Naive thymus-derived CD8-positive, alpha-beta T cell (primary cell): ENCODE measurements around the gene LPO. TPM values are rescaled to one million over a fixed set of nuclear protein-coding genes. Genes with fewer than 3 reads are reported as not detected.

Experiments
- ATAC-seq, 2 donors: fragments of 150-1000 bp; cut with Tn5 transposase in 1 of 2; sonication (Bioruptor Pico), chemical (Tn5 transposase) in 1 of 2; 1 replicate in 1 of 2; 2 replicates in 1 of 2; pipeline ENCODE4 v1.10.0; 2021; ENCODE audit warnings: mild to moderate bottlenecking in 2 of 2, moderate library complexity in 2 of 2
- POLR2A ChIA-PET: fragments of 350-600 bp; sonication (Branson Sonifier 250); formaldehyde crosslinking; loops from one replicate; lab custom pipeline; 2021; ENCODE audit warnings: antibody characterized with exemption; lab: Charles Lee
- DNase-seq, 10 donors: peaks; one replicate each; pipeline versions ENCODE4 v3.0.0 to v3.0.0-alpha.2; 2020 to 2022
- H3K27ac Mint-ChIP-seq, 10 donors: one replicate each; pipeline ENCODE4 v1.8.0; 2020 to 2022; ENCODE audit warnings: mild to moderate bottlenecking in 10 of 10, mixed read lengths in 10 of 10, moderate library complexity in 4 of 10, inconsistent platforms in 1 of 10
- H3K27me3 Mint-ChIP-seq, 5 donors: one replicate each; pipeline ENCODE4 v1.8.0; 2021 to 2022; ENCODE audit warnings: mixed read lengths in 5 of 5
- H3K36me3 Mint-ChIP-seq, 3 donors: one replicate each; pipeline ENCODE4 v1.8.0; 2020 to 2022; ENCODE audit warnings: mixed read lengths in 3 of 3, mild to moderate bottlenecking in 2 of 3, inconsistent platforms in 1 of 3
- H3K4me1 Mint-ChIP-seq, 4 donors: one replicate each; pipeline ENCODE4 v1.8.0; 2021 to 2022; ENCODE audit warnings: mixed read lengths in 4 of 4
- H3K4me3 Mint-ChIP-seq, 10 donors: one replicate each; pipeline ENCODE4 v1.8.0; 2020 to 2022; ENCODE audit warnings: mild to moderate bottlenecking in 10 of 10, mixed read lengths in 10 of 10, moderate library complexity in 6 of 10, inconsistent platforms in 1 of 10
- H3K9me3 Mint-ChIP-seq, 9 donors: one replicate each; pipeline ENCODE4 v1.8.0; 2020 to 2022; ENCODE audit warnings: mixed read lengths in 9 of 9, mild to moderate bottlenecking in 3 of 9, inconsistent platforms in 1 of 9, moderate library complexity in 1 of 9
- polyA plus RNA-seq, 3 donors: library from polyadenylated mRNA; unstranded; fragments of 300-500 nt; fragmentation: Illumina TruSeq; gene quantifications; one replicate each; pipeline ENCODE4 v1.2.3, GENCODE V29; 2021
- total RNA-seq, 8 experiments: library from RNA in 2 of 8; stranded (reverse) in 2 of 8; gene quantifications; one replicate each; pipeline ENCODE4 v1.2.3 and lab custom pipeline; 2021 to 2026

Gene LPO
- total and polyA plus RNA-seq, 5 experiments from 2014 or later, result not detected

DNA sequence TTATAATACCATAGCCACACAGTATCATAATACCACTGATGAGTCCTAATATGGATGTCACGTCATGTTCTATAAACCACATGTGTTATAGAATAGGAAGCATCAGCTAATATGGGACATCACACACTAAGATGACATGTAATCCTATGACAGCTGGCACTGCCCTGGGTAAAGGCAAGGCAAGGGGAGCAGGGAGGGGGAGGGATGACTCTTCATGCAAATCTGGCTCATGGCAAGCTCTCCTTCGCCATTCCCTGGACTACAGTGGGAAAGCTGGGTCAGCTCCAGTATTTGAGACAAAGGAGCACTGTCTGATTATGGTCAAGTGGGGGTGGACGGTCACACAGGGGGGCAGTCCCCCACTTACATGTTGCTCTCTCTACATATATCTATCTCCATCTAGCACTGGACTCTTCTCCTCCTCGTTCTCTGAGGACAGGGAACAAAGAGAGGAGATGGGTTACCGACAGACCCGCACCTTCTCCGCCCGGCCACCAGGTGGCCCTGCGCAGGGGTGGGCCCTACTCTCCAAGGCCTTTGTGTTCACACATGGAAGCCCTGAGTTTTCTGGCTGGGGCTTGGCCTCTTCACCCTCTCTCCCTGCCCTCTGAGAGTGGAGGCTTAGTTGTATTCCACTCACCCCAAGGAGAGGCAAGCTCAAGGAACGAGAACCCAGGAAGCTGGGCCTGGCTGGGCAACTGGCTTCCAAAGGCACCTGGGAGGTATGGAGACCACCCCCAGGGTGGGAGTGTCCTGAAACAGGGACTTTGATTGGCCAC is 65.8 kb downstream of the LPO start:
- DNase-seq, result peak; percentile 26 to 70 (median 51)
- Mint-ChIP-seq H3K4me3 (no peak overlapping the region), H3K36me3 (peaks cover 0 to 5% (median 4%) of the 10 kb centered on the region in 3 donors), H3K27ac (peak overlapping the region in 3 of 10 donors; percentile 10 to 56 (median 22)), H3K9me3 (no peaks in the 10 kb centered on the region), H3K27me3 (no peaks in the 10 kb centered on the region), H3K4me1 (peaks cover 0 to 7% (median 6%) of the 10 kb centered on the region in 4 donors)
- peak; percentile 90 to 94 for ATAC-seq
- POLR2A ChIA-PET, result interaction anchor here (0.7 to 1.6 kb wide), 5 partner anchors 33 to 47 kb away, joined by 3 to 6 read pairs (median 4); partner anchors contain the start of gene SUPT4H1

DNA sequence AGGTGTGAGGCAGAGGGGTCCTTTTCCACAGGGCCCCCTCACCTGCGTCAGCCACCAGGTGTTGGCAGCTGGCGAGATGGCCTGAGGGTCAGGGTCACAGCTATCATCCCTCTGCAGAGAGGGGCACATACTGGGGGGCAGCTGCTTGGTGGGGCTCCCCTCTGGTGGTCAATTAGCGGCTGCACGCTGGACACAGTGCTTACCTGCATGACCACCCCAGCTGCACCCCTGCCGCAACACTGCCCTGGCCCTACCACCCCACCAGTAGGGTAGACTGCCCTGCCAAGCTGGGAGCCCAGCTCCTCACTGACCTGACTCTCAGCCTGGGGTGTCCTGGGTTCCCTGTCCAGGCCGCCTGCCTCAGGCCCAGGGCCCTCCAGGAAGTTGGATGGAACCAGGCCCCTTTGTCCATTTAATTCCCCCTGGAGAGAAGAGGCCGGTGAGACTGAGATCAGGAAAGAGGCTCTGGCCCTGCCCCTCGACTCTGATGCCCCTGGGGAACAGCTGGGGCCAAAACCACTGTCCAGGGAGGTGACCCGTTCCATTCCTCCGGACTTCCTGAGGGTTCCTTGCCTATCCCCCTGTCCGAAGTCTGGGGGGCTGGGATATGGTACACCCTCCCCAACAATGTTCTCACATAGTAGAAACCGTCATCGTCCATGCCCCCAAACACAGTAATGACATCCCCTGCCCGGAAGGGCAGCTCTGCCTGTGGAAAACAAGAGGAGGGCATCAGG is 66.5 kb downstream of the LPO start:
- Mint-ChIP-seq H3K27me3 (no peaks in the 10 kb centered on the region), H3K36me3 (peaks cover 0 to 6% (median 5%) of the 10 kb centered on the region in 3 donors), H3K4me3 (no peak overlapping the region), H3K9me3 (no peaks in the 10 kb centered on the region), H3K4me1 (peaks cover 0 to 7% (median 6%) of the 10 kb centered on the region in 4 donors), H3K27ac (peak overlapping the region in 2 of 10 donors; percentile 10 to 41)
- DNase-seq, result no peak
- POLR2A ChIA-PET, result interaction anchor here (1.2 to 1.6 kb wide), 5 partner anchors 12 to 47 kb away, joined by 3 to 6 read pairs (median 4); partner anchors contain the start of gene SUPT4H1
- ATAC-seq, result no peak

- no peak overlapping the region for H3K27ac Mint-ChIP-seq
- H3K4me1 Mint-ChIP-seq, result peaks cover 0 to 7% (median 6%) of the 10 kb centered on the region in 4 donors
- DNase-seq, result no peak
- H3K9me3 Mint-ChIP-seq, result no peaks in the 10 kb centered on the region
- H3K36me3 Mint-ChIP-seq, result peaks cover 0 to 7% (median 5%) of the 10 kb centered on the region in 3 donors
- no peaks in the 10 kb centered on the region for H3K27me3 Mint-ChIP-seq
- POLR2A ChIA-PET, result interaction anchor here (1.2 to 1.5 kb wide), 3 partner anchors 11 to 39 kb away, joined by 3 to 4 read pairs (median 4); no protein-coding TSS in a partner anchor
- H3K4me3 Mint-ChIP-seq, result no peak overlapping the region
- ATAC-seq, result no peak
Observed at GRCh38 chr17:58305626-58306025, 67.2 kb downstream of the LPO start.

DNA sequence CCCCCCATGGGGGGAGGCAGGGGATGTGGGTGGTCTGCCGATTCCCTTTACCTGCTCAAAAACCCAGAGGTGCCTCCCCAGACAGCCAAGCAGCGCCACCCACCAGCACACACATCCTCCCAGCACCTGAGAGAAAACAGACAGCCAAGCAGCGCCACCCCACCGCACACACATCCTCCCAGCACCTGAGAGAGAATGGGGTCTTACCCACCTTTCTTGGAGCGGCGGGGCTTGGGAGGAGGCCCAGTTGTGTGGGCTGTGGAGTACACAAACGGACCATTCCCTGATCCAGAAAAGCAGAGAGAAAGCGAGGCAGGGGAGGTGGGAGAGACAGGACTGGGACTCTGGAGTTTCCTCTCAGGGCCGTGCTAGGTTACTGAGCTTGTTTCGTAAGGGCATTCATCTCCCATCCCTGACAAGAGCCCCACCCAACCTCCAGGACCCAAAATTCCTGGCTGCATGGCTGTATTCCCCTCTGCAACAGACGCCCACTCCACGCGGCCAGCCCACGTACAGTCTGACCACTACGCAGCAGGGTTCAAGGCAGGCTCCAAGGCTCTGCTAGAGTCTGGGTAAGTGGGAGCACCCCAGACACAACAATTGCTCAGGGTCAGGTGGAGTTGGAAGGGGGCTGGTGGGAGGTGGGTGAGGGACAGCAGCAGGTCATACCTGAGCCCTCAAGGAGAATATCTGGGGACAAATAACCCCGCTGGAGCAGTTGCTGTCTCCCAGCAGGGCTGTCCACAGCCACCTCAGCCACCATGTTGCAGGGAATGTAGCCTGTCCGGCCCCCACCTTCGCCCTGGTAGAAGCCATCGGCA is 68.0 kb downstream of the LPO start:
- no peak overlapping the region for H3K4me3 Mint-ChIP-seq
- no peak overlapping the region for H3K27ac Mint-ChIP-seq
- H3K27me3 Mint-ChIP-seq, result no peaks in the 10 kb centered on the region
- peaks cover 0 to 7% (median 5%) of the 10 kb centered on the region in 3 donors for H3K36me3 Mint-ChIP-seq
- ATAC-seq (no peak), DNase-seq (no peak)
- peaks cover 0 to 7% (median 6%) of the 10 kb centered on the region in 4 donors for H3K4me1 Mint-ChIP-seq
- POLR2A ChIA-PET, result interaction anchor here (1.5 kb wide), 2 partner anchors 11 to 38 kb away, joined by 3 to 4 read pairs; no protein-coding TSS in a partner anchor
- H3K9me3 Mint-ChIP-seq, result no peaks in the 10 kb centered on the region

DNA sequence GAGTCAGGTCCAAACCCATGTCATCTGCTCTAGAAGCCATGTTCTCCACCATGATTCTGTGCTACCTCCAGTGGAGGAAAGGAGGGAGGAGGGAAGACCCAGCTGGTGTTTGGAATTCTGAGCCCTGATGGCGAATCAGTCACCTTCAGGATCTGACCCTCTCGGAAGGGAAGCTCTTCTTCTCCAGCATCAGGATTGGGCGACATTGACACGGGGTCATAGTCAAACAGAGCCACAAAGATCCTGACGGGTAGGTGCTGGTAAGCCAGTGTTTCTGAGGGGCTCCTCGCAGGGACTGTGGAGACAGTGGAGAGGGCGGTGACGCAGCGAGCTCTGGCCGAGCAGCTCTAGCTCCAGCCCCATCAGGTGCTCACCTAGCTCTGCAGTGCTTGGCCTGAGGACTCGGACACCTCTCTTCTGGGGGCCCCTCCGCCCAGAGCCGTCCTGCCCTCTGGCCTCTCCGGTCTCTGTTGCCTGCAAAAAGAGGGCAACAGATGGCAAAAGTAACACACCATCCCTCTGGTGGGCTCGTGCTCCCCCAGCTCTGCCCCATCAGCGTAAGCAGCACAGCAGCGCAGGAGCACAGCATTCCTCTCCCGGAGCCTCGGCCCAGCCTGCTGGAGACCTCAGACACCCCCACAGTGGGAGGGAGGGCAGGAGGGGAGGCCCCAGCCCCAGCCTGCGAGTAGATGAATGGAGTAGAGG is 69.2 kb downstream of the LPO start:
- POLR2A ChIA-PET, result interaction anchor here (1.0 to 1.8 kb wide), 2 partner anchors 25 to 44 kb away, joined by 3 to 5 read pairs; partner anchors contain the start of gene SUPT4H1
- peaks cover 0 to 7% (median 5%) of the 10 kb centered on the region in 3 donors for H3K36me3 Mint-ChIP-seq
- H3K27me3 Mint-ChIP-seq, result no peaks in the 10 kb centered on the region
- peak in 1 of 10 donors; percentile 12 for DNase-seq
- H3K27ac Mint-ChIP-seq, result no peak overlapping the region
- H3K4me3 Mint-ChIP-seq, result no peak overlapping the region
- H3K4me1 Mint-ChIP-seq, result peaks cover 0 to 7% (median 6%) of the 10 kb centered on the region in 4 donors
- ATAC-seq, result no peak
- no peaks in the 10 kb centered on the region for H3K9me3 Mint-ChIP-seq

DNA sequence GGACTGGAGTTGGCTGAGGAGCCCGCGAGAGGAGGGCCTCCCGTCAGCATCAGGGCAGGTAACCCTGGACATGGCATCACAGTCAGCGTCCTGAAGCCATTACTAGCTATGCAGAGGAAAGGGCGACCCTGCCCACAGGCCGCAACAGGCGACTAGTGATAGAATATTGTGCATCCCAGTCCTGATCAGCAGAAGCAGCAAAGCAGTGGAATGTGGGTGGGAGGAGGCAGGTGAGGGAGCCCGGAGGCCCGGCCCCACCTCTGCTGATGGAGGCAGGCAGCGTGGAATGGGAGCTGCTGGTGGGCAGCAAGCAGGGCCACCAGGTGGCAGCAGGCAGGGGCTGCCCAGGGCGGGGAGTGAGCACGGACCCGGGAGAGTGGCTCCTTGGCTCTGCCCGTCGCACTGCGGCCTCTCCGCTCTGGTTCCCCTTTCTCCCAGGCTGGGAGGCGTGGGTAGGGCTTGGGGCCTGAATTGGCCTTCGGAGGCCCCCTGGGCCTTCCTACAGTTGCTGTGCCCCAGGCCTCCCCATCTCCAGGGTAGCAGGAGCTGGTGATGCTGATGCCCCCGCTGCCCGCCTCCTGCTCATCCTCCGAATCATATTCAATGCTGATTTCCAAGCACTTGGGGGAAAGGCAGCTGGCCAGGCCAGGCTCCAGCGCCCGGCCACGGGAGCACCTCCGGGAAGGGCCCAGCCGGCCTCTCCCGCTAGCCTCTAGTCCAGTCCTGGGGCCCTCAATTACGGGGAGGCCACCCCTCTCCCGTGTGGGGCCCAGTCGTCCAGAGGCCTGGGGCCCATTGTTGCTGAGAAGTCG is 70.0 kb downstream of the LPO start:
- Mint-ChIP-seq H3K27me3 (no peaks in the 10 kb centered on the region), H3K4me3 (no peak overlapping the region), H3K36me3 (peaks cover 0 to 7% (median 5%) of the 10 kb centered on the region in 3 donors), H3K4me1 (peaks cover 0 to 7% (median 6%) of the 10 kb centered on the region in 4 donors), H3K9me3 (no peaks in the 10 kb centered on the region), H3K27ac (peak overlapping the region in 1 of 10 donors; percentile 5)
- POLR2A ChIA-PET, result interaction anchor here (1.0 to 1.8 kb wide), 2 partner anchors 24 to 43 kb away, joined by 3 to 5 read pairs; partner anchors contain the start of gene SUPT4H1
- DNase-seq, result peak in 1 of 10 donors; percentile 16
- ATAC-seq, result no peak

DNA sequence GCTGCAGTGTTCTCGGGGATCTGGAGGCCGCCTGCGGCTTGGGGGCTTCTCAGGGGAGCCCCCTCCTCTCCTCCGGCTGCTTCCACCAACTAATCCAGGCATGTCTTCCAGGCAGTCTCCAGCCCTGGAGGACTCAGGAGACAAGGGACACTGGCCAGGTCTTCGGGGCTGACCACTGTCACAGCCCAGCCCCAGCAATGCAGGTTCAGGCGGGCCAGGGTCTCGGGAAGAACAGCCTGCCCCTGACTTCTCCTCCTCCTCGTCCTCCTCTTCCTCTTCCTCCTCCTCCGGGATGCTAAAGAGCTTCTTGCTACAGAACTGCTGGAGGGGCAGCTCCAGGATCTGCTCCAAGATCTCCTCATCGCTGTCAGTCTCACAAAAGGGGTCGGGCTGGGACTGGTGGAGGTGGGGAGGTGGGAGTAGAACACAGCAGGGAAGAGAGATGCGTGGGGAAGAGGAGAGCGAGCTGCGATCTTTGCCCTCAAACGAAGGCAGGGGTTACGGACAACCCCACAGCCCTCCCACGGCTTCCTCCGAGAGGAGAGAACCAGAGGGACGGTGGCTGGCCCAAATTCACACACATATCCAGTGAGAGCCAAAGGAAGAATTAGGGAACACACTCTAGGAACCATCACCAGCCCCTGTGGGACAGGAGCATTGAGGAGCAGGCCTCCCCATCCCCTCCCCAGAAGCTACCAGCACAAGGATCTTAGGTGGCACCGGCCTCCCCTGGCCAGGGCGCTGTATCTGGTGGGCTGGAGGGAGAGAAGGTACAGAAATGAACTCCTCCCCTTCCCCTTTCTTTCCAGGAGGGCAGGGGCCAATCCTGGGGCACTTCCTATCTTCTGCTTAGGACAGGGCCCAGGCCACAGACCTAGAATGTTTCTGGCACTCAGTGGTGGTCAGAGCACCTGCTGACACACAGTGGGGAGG is 70.9 kb downstream of the LPO start:
- Mint-ChIP-seq H3K27ac (peak overlapping the region in 1 of 10 donors; percentile 53), H3K4me3 (no peak overlapping the region), H3K27me3 (no peaks in the 10 kb centered on the region), H3K36me3 (peaks cover 0 to 8% (median 5%) of the 10 kb centered on the region in 3 donors), H3K9me3 (no peaks in the 10 kb centered on the region), H3K4me1 (peaks cover 0 to 3% (median 3%) of the 10 kb centered on the region in 4 donors)
- ATAC-seq (no peak), DNase-seq (no peak)
- POLR2A ChIA-PET, result interaction anchor here (1.8 kb wide), 1 partner anchor 43 kb away, joined by 5 read pairs; the partner anchor contains the start of gene SUPT4H1

DNA sequence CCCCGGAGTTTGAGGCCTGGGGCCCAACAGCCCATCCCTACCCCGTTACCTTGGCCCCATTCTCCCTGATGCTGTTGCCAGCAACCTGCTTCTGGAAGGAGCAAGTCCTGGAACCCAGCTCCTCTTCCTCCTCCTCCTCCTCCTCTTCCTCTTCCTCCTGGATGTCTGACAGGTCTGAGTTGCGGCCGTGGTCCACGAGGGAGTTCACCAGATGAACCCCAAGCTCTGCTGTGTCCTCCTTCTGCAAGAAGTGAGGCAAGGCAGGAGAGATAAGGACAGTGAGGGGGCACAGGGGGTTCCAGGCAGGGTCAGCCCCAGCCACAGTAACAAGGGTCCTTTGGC is 71.5 kb downstream of the LPO start:
- ATAC-seq, result no peak
- DNase-seq, result no peak
- H3K4me1 Mint-ChIP-seq, result no peaks in the 10 kb centered on the region
- POLR2A ChIA-PET, result no interaction called here
- H3K27ac Mint-ChIP-seq, result no peak overlapping the region
- no peak overlapping the region for H3K4me3 Mint-ChIP-seq
- peaks cover 0 to 11% (median 5%) of the 10 kb centered on the region in 3 donors for H3K36me3 Mint-ChIP-seq
- no peaks in the 10 kb centered on the region for H3K9me3 Mint-ChIP-seq
- no peaks in the 10 kb centered on the region for H3K27me3 Mint-ChIP-seq

DNA sequence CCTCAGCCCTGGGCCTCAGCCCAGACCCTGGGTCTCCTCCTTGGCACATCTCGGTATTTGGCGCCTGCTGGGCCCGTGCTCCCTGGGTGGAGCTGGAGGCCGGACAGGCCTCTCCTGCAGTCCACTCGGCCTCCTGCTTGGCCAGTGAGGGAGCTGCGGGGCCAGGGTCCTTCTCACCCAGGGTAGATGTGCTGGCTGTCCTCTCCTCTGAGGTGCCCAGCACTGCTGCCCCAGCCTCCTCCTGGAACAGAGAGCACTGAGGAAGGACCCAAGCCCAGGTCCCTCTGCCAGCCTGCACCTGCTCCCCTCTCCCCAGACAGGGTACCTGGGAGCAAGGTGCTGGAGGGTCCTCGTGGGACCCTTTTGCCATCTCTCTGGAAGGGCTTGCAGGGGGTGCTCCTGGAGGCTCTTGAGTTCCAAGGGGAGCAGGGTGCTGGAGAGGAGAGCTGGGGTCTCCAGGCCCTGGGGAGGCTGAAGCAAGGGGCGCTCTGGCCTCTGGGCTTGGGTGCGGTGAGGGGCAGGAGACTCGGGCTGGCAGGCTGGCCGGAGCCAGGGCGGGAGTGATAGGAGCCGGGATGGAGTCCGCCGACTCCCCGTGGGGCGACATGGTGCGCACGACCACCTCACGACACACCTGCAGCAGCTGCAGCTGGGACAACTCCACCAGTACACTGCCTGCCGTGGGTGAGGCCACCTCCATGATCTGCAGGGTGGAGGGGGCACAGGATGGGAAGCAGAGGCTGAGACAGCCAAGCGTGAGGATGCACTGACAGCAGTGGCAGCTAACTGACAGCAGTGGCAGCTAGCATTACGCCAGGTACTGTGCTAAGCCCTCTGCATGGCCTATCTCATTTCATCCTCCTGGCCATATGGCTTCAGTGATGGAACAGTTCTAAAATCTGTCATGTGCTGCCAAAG is 72.4 kb downstream of the LPO start:
- H3K27ac Mint-ChIP-seq, result no peak overlapping the region
- H3K4me3 Mint-ChIP-seq, result no peak overlapping the region
- H3K4me1 Mint-ChIP-seq, result no peaks in the 10 kb centered on the region
- DNase-seq (peak in 1 of 10 donors; percentile 16), ATAC-seq (no peak)
- peaks cover 0 to 13% (median 5%) of the 10 kb centered on the region in 3 donors for H3K36me3 Mint-ChIP-seq
- H3K9me3 Mint-ChIP-seq, result no peaks in the 10 kb centered on the region
- POLR2A ChIA-PET, result no interaction called here
- H3K27me3 Mint-ChIP-seq, result no peaks in the 10 kb centered on the region
